C4-2B (cell line): ENCODE data around the gene HLA-DRB1.
"Not testable (repeated sequence)": the region's sequence is repeated elsewhere in the genome, so short reads cannot be mapped to it uniquely, and the experiment has no call there.

Experiments
- H3K27ac ChIP-seq: fragments of 450-650 bp; 2 replicates; pipeline ENCODE4 v1.5.1; 2017
- CTCF ChIP-seq: fragments of 450-650 bp; conservative IDR thresholded peaks from 2 replicates; pipeline ENCODE4 v1.5.1; 2017; ENCODE audit warnings: mild to moderate bottlenecking
- ZFX ChIP-seq: fragments of 450-650 bp; IDR thresholded peaks from 2 replicates; pipeline ENCODE4 v1.6.1; 2017

HLA-DRB1 gene

GRCh38 chr6:32608362-32608761 is 18.7 kb upstream of the HLA-DRB1 start:
- no peak overlapping the region for H3K27ac ChIP-seq
- TF ChIP-seq ZFX = no peak
- TF ChIP-seq CTCF = no peak

- TF ChIP-seq ZFX = no peak
- no peak for TF ChIP-seq CTCF
- H3K27ac ChIP-seq = no peak overlapping the region
These were observed 18.3 kb upstream of the HLA-DRB1 start for GRCh38 chr6:32607988-32608298.

- H3K27ac ChIP-seq = no peak overlapping the region
- TF ChIP-seq CTCF = no peak
- TF ChIP-seq ZFX = no peak
These were observed 17.8 kb upstream of the HLA-DRB1 start for GRCh38 chr6:32607263-32607987.

GRCh38 chr6:32604434-32604877 is 14.8 kb upstream of the HLA-DRB1 start:
- H3K27ac ChIP-seq = no peak overlapping the region
- TF ChIP-seq ZFX (no peak), CTCF (no peak)

- TF ChIP-seq CTCF = no peak
These were observed 14.2 kb upstream of the HLA-DRB1 start for GRCh38 chr6:32603888-32604287.

GRCh38 chr6:32603222-32603621 is 13.6 kb upstream of the HLA-DRB1 start:
- H3K27ac ChIP-seq = no peak overlapping the region
- no peak for TF ChIP-seq CTCF
- TF ChIP-seq ZFX = no peak

More at GRCh38 chr6:32603888-32604287, 14.2 kb upstream of the HLA-DRB1 start:
- no peak overlapping the region for H3K27ac ChIP-seq

- no peak for TF ChIP-seq ZFX
These were observed 12.7 kb upstream of the HLA-DRB1 start for GRCh38 chr6:32602383-32602782.

GRCh38 chr6:32597024-32597423 is 7.4 kb upstream of the HLA-DRB1 start:
- no peak overlapping the region for H3K27ac ChIP-seq
- no peak for TF ChIP-seq CTCF
- no peak for TF ChIP-seq ZFX

More at GRCh38 chr6:32602383-32602782, 12.7 kb upstream of the HLA-DRB1 start:
- H3K27ac ChIP-seq = no peak overlapping the region

GRCh38 chr6:32590713-32591112 is 1.1 kb upstream of the HLA-DRB1 start:
- H3K27ac ChIP-seq = not testable (repeated sequence)
